H1 (cell line): ENCODE results near the gene LDLRAD4. TPM values are rescaled to one million over a fixed set of nuclear protein-coding genes. Genes with fewer than 3 reads are reported as not detected.

Source experiments
- CTCF ChIA-PET: fragments of 300-600 bp; sonication (Branson Sonifier 250); formaldehyde crosslinking; loops from one replicate; lab custom pipeline; 2021; ENCODE audit not compliant: partially characterized antibody; lab: Charles Lee
- POLR2A ChIA-PET: fragments of 300-600 bp; sonication (Branson Sonifier 250); formaldehyde crosslinking; loops from one replicate; lab custom pipeline; 2021; ENCODE audit warnings: inconsistent platforms; ENCODE audit not compliant: partially characterized antibody; lab: Charles Lee
- DNase-seq, 2 experiments: peaks; one replicate each; pipeline versions ENCODE4 v3.0.0 to v3.0.0-alpha.2; 2010 to 2022; ENCODE audit warnings: low spot score in 2 of 2, low read depth in 1 of 2, mixed read lengths in 1 of 2
- FAIRE-seq: peaks from 2 replicates; lab custom pipeline; 2011; peaks lifted over from hg19 to GRCh38; lab: Jason Lieb, UNC
- H2AFZ ChIP-seq: 2 replicates; pipeline ENCODE4 v1.8.1; 2012; ENCODE audit warnings: low read length, inconsistent platforms
- H2AK5ac ChIP-seq: 2 replicates; pipeline ENCODE4 v1.6.1; 2013; ENCODE audit warnings: low read depth, low read length
- H2BK120ac ChIP-seq: replicated peaks from 2 replicates; pipeline ENCODE3; 2013; ENCODE audit warnings: low read depth, low read length, inconsistent platforms
- H2BK12ac ChIP-seq: 2 replicates; pipeline ENCODE4 v1.6.1; 2013; ENCODE audit warnings: low read depth, low read length
- H2BK15ac ChIP-seq: 2 replicates; pipeline ENCODE4 v1.6.1; 2013; ENCODE audit warnings: low read length
- H2BK20ac ChIP-seq: 2 replicates; pipeline ENCODE4 v1.6.1; 2013; ENCODE audit warnings: low read length
- H2BK5ac ChIP-seq: 2 replicates; pipeline ENCODE4 v1.6.1; 2013; ENCODE audit warnings: low read depth, low read length
- H3K14ac ChIP-seq: 2 replicates; pipeline ENCODE4 v1.6.1; 2013; ENCODE audit warnings: inconsistent platforms; ENCODE audit not compliant: insufficient read length
- H3K18ac ChIP-seq: 2 replicates; pipeline ENCODE4 v1.6.1; 2013; ENCODE audit warnings: low read length; ENCODE audit errors: extremely low read depth
- H3K23ac ChIP-seq: 2 replicates; pipeline ENCODE4 v1.6.1; 2013; ENCODE audit warnings: inconsistent platforms; ENCODE audit not compliant: insufficient read length
- H3K23me2 ChIP-seq: 2 replicates; pipeline ENCODE4 v1.6.1; 2013; ENCODE audit warnings: low read depth, low read length
- H3K27ac ChIP-seq: 2 replicates; pipeline ENCODE4 v1.6.1; 2011; ENCODE audit warnings: low read depth, low read length, inconsistent platforms
- H3K27me3 ChIP-seq, 4 experiments: replicated peaks in 1 of 4; 1 replicate in 1 of 4; 2 replicates in 3 of 4; pipeline versions ENCODE4 v1.6.1 to v1.8.1; 2011 to 2013; ENCODE audit warnings: low read length in 3 of 4, mild to moderate bottlenecking in 3 of 4, inconsistent platforms in 2 of 4, mixed read lengths in 2 of 4, moderate library complexity in 1 of 4; ENCODE audit not compliant: control insufficient read depth in 3 of 4, insufficient read depth in 3 of 4; ENCODE audit errors: extremely low read depth in 1 of 4
- H3K36me3 ChIP-seq, 4 experiments: 2 replicates each; pipeline versions ENCODE4 v1.6.1 to v1.8.1; 2011 to 2013; ENCODE audit warnings: mild to moderate bottlenecking in 4 of 4, low read length in 3 of 4, moderate library complexity in 2 of 4, control low read depth in 1 of 4, inconsistent platforms in 1 of 4; ENCODE audit not compliant: insufficient read depth in 4 of 4, control insufficient read depth in 2 of 4
- H3K4ac ChIP-seq: replicated peaks from 2 replicates; pipeline ENCODE3; 2013; ENCODE audit warnings: low read length, low read depth, mixed read lengths, inconsistent platforms; ENCODE audit not compliant: insufficient read length
- H3K4me1 ChIP-seq, 4 experiments: replicated peaks in 1 of 4; 1 replicate in 1 of 4; 2 replicates in 3 of 4; pipeline versions ENCODE4 v1.6.1 to v1.8.1; 2011 to 2013; ENCODE audit warnings: low read length in 3 of 4, inconsistent platforms in 2 of 4, mixed read lengths in 1 of 4; ENCODE audit not compliant: insufficient read depth in 4 of 4, control insufficient read depth in 3 of 4
- H3K4me2 ChIP-seq, 2 experiments: 2 replicates each; pipeline versions ENCODE4 v1.6.1 to v1.8.1; 2011 to 2013; ENCODE audit warnings: low read depth in 2 of 2, low read length in 2 of 2, control low read depth in 1 of 2, inconsistent platforms in 1 of 2, mild to moderate bottlenecking in 1 of 2; ENCODE audit not compliant: insufficient read depth in 1 of 2
- H3K4me3 ChIP-seq, 4 experiments: fragments of 200-600, 300-600 bp in 1 of 4; sonication (generic), shearing (Covaris generic), sonication (Bioruptor Twin) in 1 of 4; 2 replicates each; pipeline versions ENCODE4 v1.5.1 to v1.8.1; 2011 to 2016; ENCODE audit warnings: low read length in 4 of 4, low read depth in 3 of 4, control low read depth in 2 of 4, inconsistent platforms in 2 of 4, mild to moderate bottlenecking in 2 of 4, mixed read lengths in 1 of 4, moderate library complexity in 1 of 4; ENCODE audit not compliant: insufficient read depth in 2 of 4; ENCODE audit errors: extremely low read depth in 1 of 4
- H3K56ac ChIP-seq: replicated peaks from 2 replicates; pipeline ENCODE3; 2013; ENCODE audit warnings: low read depth, mild to moderate bottlenecking, mixed read lengths, low read length, inconsistent platforms; ENCODE audit not compliant: insufficient read length
- H3K79me1 ChIP-seq: 2 replicates; pipeline ENCODE4 v1.6.1; 2013; ENCODE audit warnings: low read depth, low read length, control low read depth
- H3K79me2 ChIP-seq, 2 experiments: 2 replicates each; pipeline versions ENCODE4 v1.6.1 to v1.8.1; 2012 to 2013; ENCODE audit warnings: low read length in 2 of 2, mild to moderate bottlenecking in 2 of 2, inconsistent platforms in 1 of 2; ENCODE audit not compliant: insufficient read depth in 2 of 2, control insufficient read depth in 1 of 2
- H3K9ac ChIP-seq, 4 experiments: replicated peaks in 1 of 4; 1 replicate in 1 of 4; 2 replicates in 3 of 4; pipeline versions ENCODE4 v1.6.1 to v1.8.1; 2011 to 2013; ENCODE audit warnings: low read depth in 3 of 4, low read length in 3 of 4, control low read depth in 2 of 4, mild to moderate bottlenecking in 2 of 4, moderate library complexity in 2 of 4, inconsistent platforms in 1 of 4; ENCODE audit errors: extremely low read depth in 1 of 4
- H3K9me3 ChIP-seq, 2 experiments: 2 replicates each; pipeline versions ENCODE4 v1.6.1 to v1.8.1; 2012 to 2013; ENCODE audit warnings: mild to moderate bottlenecking in 2 of 2, moderate library complexity in 2 of 2, control low read depth in 1 of 2, inconsistent platforms in 1 of 2, low read depth in 1 of 2, low read length in 1 of 2, mixed read lengths in 1 of 2; ENCODE audit not compliant: insufficient read depth in 2 of 2
- H4K20me1 ChIP-seq, 2 experiments: replicated peaks in 1 of 2; 2 replicates each; pipeline versions ENCODE3 to v1.8.1; 2011 to 2013; ENCODE audit warnings: inconsistent platforms in 2 of 2, low read length in 2 of 2, mild to moderate bottlenecking in 1 of 2; ENCODE audit not compliant: insufficient read depth in 2 of 2, control insufficient read depth in 1 of 2
- H4K5ac ChIP-seq: 2 replicates; pipeline ENCODE4 v1.6.1; 2013; ENCODE audit warnings: low read length, low read depth, mixed read lengths, inconsistent platforms; ENCODE audit not compliant: insufficient read length
- H4K8ac ChIP-seq: 2 replicates; pipeline ENCODE4 v1.8.0; 2013; ENCODE audit warnings: mild to moderate bottlenecking, moderate library complexity, low read length, inconsistent platforms; ENCODE audit not compliant: insufficient read depth; ENCODE audit errors: extremely low read depth
- H4K91ac ChIP-seq: replicated peaks from 2 replicates; pipeline ENCODE3; 2013; ENCODE audit warnings: low read length, mixed read lengths, inconsistent platforms; ENCODE audit not compliant: insufficient read length
- BCL11A ChIP-seq, 2 experiments: IDR thresholded peaks; one replicate each; pipeline ENCODE4 v1.6.1; 2011; ENCODE audit warnings: low read depth in 2 of 2, low read length in 2 of 2, mild to moderate bottlenecking in 2 of 2
- CBX8 ChIP-seq: fragments of 300-800, 300-1000 bp; sonication (generic); IDR thresholded peaks from 2 replicates; pipeline ENCODE4 v1.7.1; 2016; ENCODE audit warnings: low read depth, low read length, borderline replicate concordance
- SIRT6 ChIP-seq: IDR thresholded peaks from one replicate; pipeline ENCODE4 v1.7.1; 2012; ENCODE audit warnings: low read length, inconsistent platforms
- TAF7 ChIP-seq: optimal IDR thresholded peaks from 2 replicates; pipeline ENCODE3; 2011; ENCODE audit warnings: low read depth, mild to moderate bottlenecking, inconsistent platforms, low read length, moderate library complexity, borderline replicate concordance
- WGBS, 2 experiments: shearing (Covaris generic) in 1 of 2; methylation state at CpG; one replicate each; pipeline versions ENCODE4 v1.1.6 to v1.1.7; 2013 to 2015; ENCODE audit warnings: low lambda C conversion rate in 2 of 2, mixed read lengths in 2 of 2, inconsistent platforms in 1 of 2, low coverage in 1 of 2, missing lambda C conversion rate in 1 of 2; ENCODE audit not compliant: insufficient replicate concordance in 2 of 2, insufficient coverage in 1 of 2, insufficient read length in 1 of 2; ENCODE audit errors: extremely low coverage in 1 of 2, missing lambda C conversion rate in 1 of 2; 5-methylcytosine and 5-hydroxymethylcytosine counted together
- polyA plus RNA-seq, 7 experiments: library from polyadenylated mRNA; depleted of rRNA in 3 of 7; stranded (reverse) in 5 of 7; unstranded in 2 of 7; fragments of >200 nt in 5 of 7; fragments of 200-250 nt in 2 of 7; gene quantifications; 1 replicate in 5 of 7; 2 replicates in 1 of 7; 4 replicates in 1 of 7; pipeline versions ENCODE4 v1.2.1 to v1.2.3, GENCODE V29; 2011 to 2013; ENCODE audit warnings: missing spikeins in 2 of 7, mixed read lengths in 2 of 7
- total RNA-seq: library from RNA; stranded (reverse); fragmentation: NEBNext Ultra II Directional; extraction: Animal tissue kit (Norgen Biotek cat#: 25700); gene quantifications from 2 replicates; pipeline ENCODE4 v1.2.1, GENCODE V29; 2021

The LDLRAD4 gene
- total and polyA plus RNA-seq, 2 of the 8 experiments (the other 6 are each of a cell fraction or from before 2014, with no cell fraction given): 0.77 to 1.4 TPM

- H2AK5ac ChIP-seq: no peak overlapping the region
- H3K79me2 ChIP-seq: no peaks in the 10 kb centered on the region
- H3K56ac ChIP-seq: no peak overlapping the region
- H3K9ac ChIP-seq: no peak overlapping the region
- no peaks in the 10 kb centered on the region for H3K36me3 ChIP-seq
- H3K4me3 ChIP-seq: no peak overlapping the region
- no peaks in the 10 kb centered on the region for H4K20me1 ChIP-seq
- WGBS, 2 experiments: 93% methylated on average over 1 of the region's 1 CpG; no CpG with 5 or more reads in 1 of the 2 experiments
- ChIA-PET POLR2A (no interaction called here), CTCF (interaction anchor here (0.8 to 1.0 kb wide), 2 partner anchors 9 to 34 kb away, joined by 3 to 4 read pairs; no protein-coding TSS in a partner anchor)
- H2BK5ac ChIP-seq: no peak overlapping the region
- no peak overlapping the region for H3K14ac ChIP-seq
- no peak overlapping the region for H3K23ac ChIP-seq
- peaks cover 0 to 6% of the 10 kb centered on the region in 2 experiments; a peak in 2 of 4 replicates for H3K9me3 ChIP-seq
- no peak overlapping the region for H3K4me2 ChIP-seq
- no peak overlapping the region for H2BK20ac ChIP-seq
- no peak overlapping the region for H4K91ac ChIP-seq
- H2BK12ac ChIP-seq: no peak overlapping the region
- H3K27me3 ChIP-seq: no peaks in the 10 kb centered on the region
- H2AFZ ChIP-seq: no peak overlapping the region
- H2BK120ac ChIP-seq: no peak overlapping the region
- DNase-seq (no peak), FAIRE-seq (no peak)
- H3K27ac ChIP-seq: no peak overlapping the region
- H2BK15ac ChIP-seq: no peak overlapping the region
- no peak overlapping the region for H3K4ac ChIP-seq
- no peak overlapping the region for H3K18ac ChIP-seq
- H3K79me1 ChIP-seq: no peaks in the 10 kb centered on the region
- H3K4me1 ChIP-seq: no peaks in the 10 kb centered on the region
- H4K8ac ChIP-seq: no peak overlapping the region
- H3K23me2 ChIP-seq: no peaks in the 10 kb centered on the region
- no peak overlapping the region for H4K5ac ChIP-seq
- no peak for TF ChIP-seq TAF7
- no peak for TF ChIP-seq SIRT6
- TF ChIP-seq BCL11A (IDR thresholded peaks at IDR 0.05; ENCODE audit: low read depth in 2 of 2, low read length in 2 of 2): no peak
- TF ChIP-seq CBX8: no peak
These were observed 135.8 kb downstream of the LDLRAD4 start for GRCh38 chr18:13354402-13354801.
